Head of caudate nucleus (tissue), 42 donors: ENCODE data around the gene SFN.
"Not testable (repeated sequence)": the region's sequence is repeated elsewhere in the genome, so short reads cannot be mapped to it uniquely, and the experiment has no call there.

Experiments
- DNase-seq, 42 donors: peaks; one replicate each; pipeline versions ENCODE4 v3.0.0 to v3.0.0-alpha.2; 2020 to 2021; ENCODE audit warnings: mixed read lengths in 7 of 42
- intact Hi-C: fragments of 100-400 bp; cut with DNase I; formaldehyde crosslinking; loops from one replicate; pipeline ENCODE4 v1.15.0; 2022

The SFN gene

GRCh38 chr1:26858891-26859640, 3.9 kb upstream of the SFN start:
- DNase-seq, result no peak
- intact Hi-C loops, result no loop called here

- intact Hi-C loops, result no loop called here
- no peak for DNase-seq
Measured at GRCh38 chr1:26861286-26861701, 1.7 kb upstream of the SFN start.

GRCh38 chr1:26861889-26862378, 1.0 kb upstream of the SFN start:
- intact Hi-C loops, result no loop called here
- DNase-seq, result peak in 4 of 42 donors; percentile 33 to 66 (median 44)

GRCh38 chr1:26863685-26864077, 732 bp downstream of the SFN start:
- no peak for DNase-seq
- intact Hi-C loops, result no loop called here

- DNase-seq, result peak; percentile 89 to 98 (median 96)
Measured at GRCh38 chr1:26864610-26865480, 1.9 kb downstream of the SFN start.

GRCh38 chr1:26873097-26873496, 10.1 kb downstream of the SFN start:
- intact Hi-C loops, result loop anchor here (10.0 kb wide), 2 partner anchors 78 to 268 kb away; no protein-coding TSS in a partner anchor
- not testable (repeated sequence) for DNase-seq

More at GRCh38 chr1:26864610-26865480, 1.9 kb downstream of the SFN start:
- intact Hi-C loops, result no loop called here

GRCh38 chr1:26874896-26875295, 11.9 kb downstream of the SFN start:
- intact Hi-C loops, result loop anchor here (5.0 to 10.0 kb wide), 3 partner anchors 63 to 270 kb away; no protein-coding TSS in a partner anchor
- DNase-seq, result no peak

- intact Hi-C loops, result loop anchor here (5.0 to 10.0 kb wide), 3 partner anchors 65 to 273 kb away; no protein-coding TSS in a partner anchor
- no peak for DNase-seq
Measured at GRCh38 chr1:26877326-26877725, 14.4 kb downstream of the SFN start.

GRCh38 chr1:26879793-26880192, 16.8 kb downstream of the SFN start:
- DNase-seq, result no peak
- intact Hi-C loops, result loop anchor here (5.0 to 10.0 kb wide), 3 partner anchors 67 to 275 kb away; no protein-coding TSS in a partner anchor

GRCh38 chr1:26881611-26882010, 18.7 kb downstream of the SFN start:
- intact Hi-C loops, DNase-seq: not testable (repeated sequence)

- intact Hi-C loops, result no loop called here
- peak in 6 of 42 donors; percentile 23 to 61 (median 52) for DNase-seq
Measured at GRCh38 chr1:26882696-26883463, 19.9 kb downstream of the SFN start.

- peak in 1 of 42 donors; percentile 41 for DNase-seq
Measured at GRCh38 chr1:26887125-26887524, 24.2 kb downstream of the SFN start.

GRCh38 chr1:26888231-26888630, 25.3 kb downstream of the SFN start:
- intact Hi-C loops, result no loop called here
- DNase-seq, result no peak

More at GRCh38 chr1:26887125-26887524, 24.2 kb downstream of the SFN start:
- intact Hi-C loops, result no loop called here

- peak; percentile 71 to 94 (median 87) for DNase-seq
- intact Hi-C loops, result no loop called here
Measured at GRCh38 chr1:26889551-26890466, 26.9 kb downstream of the SFN start, which contains the start of gene GPN2. TSS of gene GPN2 (minus strand) at chr1:26890283. CDS start at chr1:26890096, 187 bp downstream.

- no peak for DNase-seq
- intact Hi-C loops, result no loop called here
Measured at GRCh38 chr1:26890467-26890796, 27.5 kb downstream of the SFN start.

- no peak for DNase-seq
- intact Hi-C loops, result no loop called here
Measured at GRCh38 chr1:26894263-26894662, 31.3 kb downstream of the SFN start.

GRCh38 chr1:26897351-26897750, 34.4 kb downstream of the SFN start:
- intact Hi-C loops, result no loop called here
- DNase-seq, result no peak
